ENCODE data around the gene GRK6. TPM values are rescaled to one million over a fixed set of nuclear protein-coding genes. Genes with fewer than 3 reads are reported as not detected.

The GRK6 gene
- total and polyA plus RNA-seq, 9 of the 15 experiments (the other 6 are each of a cell fraction or from before 2014, with no cell fraction given): 0.63 to 122 (median 44.5) TPM

- TF ChIP-seq PBX2 (CRISPR knock-in tag; IDR thresholded peaks at IDR 0.05; ENCODE audit: low read depth) (no peak), PBX2 (tag; conservative IDR thresholded peaks at IDR 0.05; ENCODE audit: low read depth) (no peak), GTF2B (IDR thresholded peaks at IDR 0.05; ENCODE audit: extremely low read depth, insufficient read length) (no peak), KLF10 (CRISPR knock-in tag; IDR thresholded peaks at IDR 0.05) (no peak), U2AF2 (optimal IDR thresholded peaks at IDR 0.05; ENCODE audit: low read depth, low read length) (no peak), TARDBP (IDR thresholded peaks at IDR 0.05) (no peak), TEAD2 (tag; IDR thresholded peaks at IDR 0.05) (no peak), THRAP3 (IDR thresholded peaks at IDR 0.05; ENCODE audit: borderline replicate concordance) (no peak)
Observed at GRCh38 chr5:177392765-177393164, 33.7 kb upstream of the GRK6 start (continued).

All from K562 (cell line).